OCI-LY7 (cell line): ENCODE measurements around the gene SPATA13. TPM values are rescaled to one million over a fixed set of nuclear protein-coding genes. Genes with fewer than 3 reads are reported as not detected.

Experiments
- BruUV-seq: library from RNA; stranded (reverse); fragments of 400-500 nt; replicated peaks from 2 replicates; lab custom pipeline; 2021; lab: Mats Ljungman, UMichigan
- CTCF ChIA-PET: fragments of 300-600 bp; sonication (Branson Sonifier 250); formaldehyde crosslinking; loops from one replicate; lab custom pipeline; 2022; ENCODE audit warnings: antibody characterized with exemption; ENCODE audit not compliant: unreplicated experiment; lab: Charles Lee
- POLR2A ChIA-PET: fragments of 300-600 bp; sonication (Branson Sonifier 250); formaldehyde crosslinking; loops from one replicate; lab custom pipeline; 2022; ENCODE audit warnings: antibody characterized with exemption; lab: Charles Lee
- DNase-seq: peaks from one replicate; pipeline ENCODE4 v3.0.0-alpha.2; 2015; ENCODE audit warnings: low spot score
- H2AFZ ChIP-seq: fragments of 200-600 bp; sonication (generic), shearing (Covaris generic); 2 replicates; pipeline ENCODE4 v1.6.1; 2014; ENCODE audit warnings: mild to moderate bottlenecking, antibody characterized with exemption, low read length, moderate library complexity
- H3K27ac ChIP-seq: fragments of 200-600 bp; sonication (generic); 2 replicates; pipeline ENCODE4 v1.5.1; 2014; ENCODE audit warnings: mixed run types, low read depth, mild to moderate bottlenecking, moderate library complexity, low read length, inconsistent platforms; ENCODE audit not compliant: poor library complexity, severe bottlenecking
- H3K36me3 ChIP-seq: fragments of 200-600 bp; sonication (generic); 2 replicates; pipeline ENCODE4 v1.6.1; 2014; ENCODE audit warnings: mild to moderate bottlenecking, antibody characterized with exemption, low read length, moderate library complexity, mixed read lengths; ENCODE audit not compliant: insufficient read depth
- H3K4me1 ChIP-seq: fragments of 200-600 bp; sonication (generic); 2 replicates; pipeline ENCODE4 v1.5.1; 2014; ENCODE audit warnings: mild to moderate bottlenecking, low read length; ENCODE audit not compliant: insufficient read depth, poor library complexity, severe bottlenecking
- H3K4me2 ChIP-seq: fragments of 200-600 bp; sonication (generic); 2 replicates; pipeline ENCODE4 v1.6.1; 2014; ENCODE audit warnings: mild to moderate bottlenecking, low read length
- H3K4me3 ChIP-seq: fragments of 200-600 bp; sonication (generic); 2 replicates; pipeline ENCODE4 v1.5.1; 2014; ENCODE audit warnings: mild to moderate bottlenecking, low read depth, low read length; ENCODE audit not compliant: poor library complexity, severe bottlenecking
- H3K79me2 ChIP-seq: fragments of 200-600 bp; sonication (generic); 2 replicates; pipeline ENCODE4 v1.6.1; 2016; ENCODE audit warnings: low read depth, mild to moderate bottlenecking, low read length, moderate library complexity, mixed read lengths; ENCODE audit not compliant: insufficient read depth
- H3K9me2 ChIP-seq: fragments of 200-600 bp; sonication (generic); 2 replicates; pipeline ENCODE4 v1.6.1; 2016; ENCODE audit warnings: mild to moderate bottlenecking, low read length, mixed read lengths; ENCODE audit not compliant: insufficient read depth
- H3K9me3 ChIP-seq: fragments of 200-600 bp; sonication (generic); 2 replicates; pipeline ENCODE4 v1.6.1; 2014; ENCODE audit warnings: mild to moderate bottlenecking, mixed run types, low read length, mixed read lengths
- H4K20me1 ChIP-seq: fragments of 200-600 bp; sonication (generic); 2 replicates; pipeline ENCODE4 v1.6.1; 2014; ENCODE audit warnings: mild to moderate bottlenecking, antibody characterized with exemption, low read length, moderate library complexity, mixed read lengths; ENCODE audit not compliant: insufficient read depth
- EZH2phosphoT487 ChIP-seq: fragments of 200-600 bp; sonication (generic); IDR thresholded peaks from 2 replicates; pipeline ENCODE4 v1.6.1; 2018; ENCODE audit warnings: low read depth, borderline replicate concordance, mild to moderate bottlenecking, mixed run types, antibody characterized with exemption, low read length, moderate library complexity, mixed read lengths
- intact Hi-C: fragments of 100-400 bp; cut with micrococcal nuclease; formaldehyde crosslinking; loops from one replicate; pipeline ENCODE4 v1.10.0; 2022; ENCODE audit not compliant: unreplicated experiment
- total RNA-seq, 2 experiments: library from RNA; depleted of rRNA in 1 of 2; stranded (reverse); fragments of >200 nt in 1 of 2; shearing (Covaris generic) in 1 of 2; gene quantifications; 2 replicates each; pipeline ENCODE4 v1.2.3, GENCODE V29; 2014 to 2022
- TF ChIP-seq, protein P1 (sequence below): fragments of 200-600 bp; sonication (generic); conservative IDR thresholded peaks from 2 replicates; pipeline ENCODE4 v1.5.1; 2014; ENCODE audit warnings: mild to moderate bottlenecking, antibody characterized with exemption, low read length, moderate library complexity, mixed read lengths

The SPATA13 gene
- total RNA-seq, 2 experiments from 2014 or later: 3.8 to 32.4 TPM

DNA sequence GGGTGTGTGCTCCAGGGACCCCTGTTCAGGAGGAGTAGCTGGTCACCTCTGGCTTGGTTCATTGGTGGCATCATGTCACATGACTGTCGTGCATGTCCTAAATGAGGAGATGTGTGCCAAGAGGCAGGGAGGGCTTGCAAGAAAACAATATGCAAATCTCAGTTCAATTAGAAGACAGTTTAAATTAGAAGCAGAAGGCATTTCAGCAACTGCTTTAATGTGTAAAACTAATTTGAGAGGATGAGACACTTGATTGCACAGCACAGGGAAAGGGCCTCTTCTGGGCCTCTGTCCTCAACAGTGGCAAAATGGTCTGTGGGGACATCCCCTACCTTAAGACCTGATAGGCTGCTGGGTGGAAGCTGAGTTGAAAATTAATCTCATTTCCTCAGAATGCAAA is 54.6 kb downstream of the SPATA13 start:
- Histone ChIP-seq H3K4me1 (peaks cover 59% of the 10 kb centered on the region), H3K27ac (peak overlapping the region; percentile 67), H4K20me1 (no peaks in the 10 kb centered on the region), H3K9me2 (no peaks in the 10 kb centered on the region), H3K4me3 (peak overlapping the region; percentile 45), H3K4me2 (peak overlapping the region; percentile 73), H3K9me3 (no peaks in the 10 kb centered on the region), H2AFZ (peak overlapping the region; percentile 33; the same call in 1 of the 2 replicates), H3K36me3 (no peaks in the 10 kb centered on the region), H3K79me2 (no peaks in the 10 kb centered on the region)
- POLR2A ChIA-PET: interaction anchor here (0.6 to 8.7 kb wide), 9 partner anchors 12 to 445 kb away, joined by 3 to 116 read pairs (median 7); partner anchors contain the start of gene SPATA13
- TF ChIP-seq, protein P1, sequence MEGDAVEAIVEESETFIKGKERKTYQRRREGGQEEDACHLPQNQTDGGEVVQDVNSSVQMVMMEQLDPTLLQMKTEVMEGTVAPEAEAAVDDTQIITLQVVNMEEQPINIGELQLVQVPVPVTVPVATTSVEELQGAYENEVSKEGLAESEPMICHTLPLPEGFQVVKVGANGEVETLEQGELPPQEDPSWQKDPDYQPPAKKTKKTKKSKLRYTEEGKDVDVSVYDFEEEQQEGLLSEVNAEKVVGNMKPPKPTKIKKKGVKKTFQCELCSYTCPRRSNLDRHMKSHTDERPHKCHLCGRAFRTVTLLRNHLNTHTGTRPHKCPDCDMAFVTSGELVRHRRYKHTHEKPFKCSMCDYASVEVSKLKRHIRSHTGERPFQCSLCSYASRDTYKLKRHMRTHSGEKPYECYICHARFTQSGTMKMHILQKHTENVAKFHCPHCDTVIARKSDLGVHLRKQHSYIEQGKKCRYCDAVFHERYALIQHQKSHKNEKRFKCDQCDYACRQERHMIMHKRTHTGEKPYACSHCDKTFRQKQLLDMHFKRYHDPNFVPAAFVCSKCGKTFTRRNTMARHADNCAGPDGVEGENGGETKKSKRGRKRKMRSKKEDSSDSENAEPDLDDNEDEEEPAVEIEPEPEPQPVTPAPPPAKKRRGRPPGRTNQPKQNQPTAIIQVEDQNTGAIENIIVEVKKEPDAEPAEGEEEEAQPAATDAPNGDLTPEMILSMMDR: no peak; the same call in 1 of the 2 replicates
- no peak for TF ChIP-seq EZH2phosphoT487
- CTCF ChIA-PET: interaction anchor here (1.1 to 1.7 kb wide), 3 partner anchors 12 to 52 kb away, joined by 3 to 7 read pairs (median 4); no protein-coding TSS in a partner anchor
- intact Hi-C loops: loop anchor here (1.0 to 10.0 kb wide), 3 partner anchors 11 to 330 kb away; partner anchors contain the start of genes MIPEP and SPATA13
- peak; percentile 38 for DNase-seq
- no TSS peak for BruUV-seq

DNA sequence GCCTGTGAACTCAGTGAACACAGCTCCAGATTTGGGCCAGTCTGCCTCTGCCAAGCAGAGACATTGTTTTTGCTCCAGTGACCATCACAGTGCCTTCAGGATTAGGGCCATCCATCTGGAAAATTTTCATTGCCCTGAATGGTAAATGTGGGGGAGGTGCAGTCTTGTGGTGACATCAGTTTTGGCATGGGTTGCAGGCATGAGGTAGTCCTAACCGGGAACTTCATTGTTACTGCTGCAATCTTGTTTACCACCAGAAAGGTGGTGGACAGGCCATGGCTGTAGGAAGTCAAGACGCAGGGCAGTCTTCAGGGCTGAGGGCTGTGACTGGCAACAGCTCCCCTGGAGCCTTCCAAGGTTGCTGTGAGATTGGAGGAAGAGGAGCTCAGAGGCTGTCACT is 55.2 kb downstream of the SPATA13 start:
- BruUV-seq: no TSS peak

More for the DNA sequence above, 55.2 kb downstream of the SPATA13 start:
- H3K9me3 ChIP-seq: no peaks in the 10 kb centered on the region
- CTCF ChIA-PET: interaction anchor here (0.9 to 1.7 kb wide), 4 partner anchors 12 to 55 kb away, joined by 3 to 7 read pairs (median 5); partner anchors contain the start of gene SPATA13
- POLR2A ChIA-PET: interaction anchor here (0.6 to 8.7 kb wide), 8 partner anchors 13 to 370 kb away, joined by 3 to 116 read pairs (median 8); partner anchors contain the start of gene SPATA13
- H3K4me1 ChIP-seq: peaks cover 59% of the 10 kb centered on the region
- peak overlapping the region; percentile 33; the same call in 1 of the 2 replicates for H2AFZ ChIP-seq
- peak overlapping the region; percentile 45 for H3K4me3 ChIP-seq
- peaks cover 4% of the 10 kb centered on the region; the same call in 1 of the 2 replicates for H4K20me1 ChIP-seq
- H3K79me2 ChIP-seq: no peaks in the 10 kb centered on the region
- TF ChIP-seq, protein P1: no peak
- TF ChIP-seq EZH2phosphoT487: no peak
- H3K4me2 ChIP-seq: peak overlapping the region; percentile 73
- peak overlapping the region; percentile 67 for H3K27ac ChIP-seq
- H3K36me3 ChIP-seq: no peaks in the 10 kb centered on the region
- intact Hi-C loops: loop anchor here (1.0 to 10.0 kb wide), 3 partner anchors 11 to 331 kb away; partner anchors contain the start of genes MIPEP and SPATA13
- DNase-seq: no peak
- H3K9me2 ChIP-seq: no peaks in the 10 kb centered on the region
